Naive thymus-derived CD4-positive, alpha-beta T cell (primary cell): ENCODE measurements around the gene LYRM7. TPM values are rescaled to one million over a fixed set of nuclear protein-coding genes. Genes with fewer than 3 reads are reported as not detected.

ENCODE experiments used
- ATAC-seq: fragments of 150-1000 bp; cut with Tn5 transposase; 2 replicates; pipeline ENCODE4 v1.10.0; 2021; ENCODE audit warnings: mild to moderate bottlenecking, moderate library complexity
- CTCF ChIA-PET: fragments of 350-600 bp; sonication (Branson Sonifier 250); formaldehyde crosslinking; loops from one replicate; lab custom pipeline; 2021; ENCODE audit warnings: antibody characterized with exemption; lab: Charles Lee
- POLR2A ChIA-PET: fragments of 350-600 bp; sonication (Branson Sonifier 250); formaldehyde crosslinking; loops from one replicate; lab custom pipeline; 2021; ENCODE audit warnings: antibody characterized with exemption, inconsistent platforms; lab: Charles Lee
- DNase-seq, 9 donors: peaks; one replicate each; pipeline versions ENCODE4 v3.0.0 to v3.0.0-alpha.2; 2020 to 2022; ENCODE audit warnings: mixed read lengths in 1 of 9
- H3K27ac ChIP-seq: one replicate; pipeline ENCODE4 v1.7.0; 2013; ENCODE audit warnings: mild to moderate bottlenecking, low read depth, low read length, moderate library complexity
- H3K27me3 ChIP-seq, 2 donors: one replicate each; pipeline ENCODE4 v1.7.0; 2013; ENCODE audit warnings: low read length in 2 of 2, mild to moderate bottlenecking in 2 of 2, moderate library complexity in 2 of 2; ENCODE audit not compliant: control insufficient read depth in 2 of 2, insufficient read depth in 2 of 2
- H3K36me3 ChIP-seq, 3 experiments: 1 replicate in 2 of 3; 2 replicates in 1 of 3; pipeline ENCODE4 v1.7.0; 2013; ENCODE audit warnings: low read length in 3 of 3, mild to moderate bottlenecking in 3 of 3, moderate library complexity in 1 of 3; ENCODE audit not compliant: insufficient read depth in 3 of 3, control insufficient read depth in 2 of 3
- H3K4me1 ChIP-seq, 2 donors: one replicate each; pipeline ENCODE4 v1.7.0; 2013; ENCODE audit warnings: low read length in 2 of 2, mild to moderate bottlenecking in 2 of 2, moderate library complexity in 1 of 2; ENCODE audit not compliant: control insufficient read depth in 2 of 2, insufficient read depth in 2 of 2
- H3K4me3 ChIP-seq: 2 replicates; pipeline ENCODE4 v1.7.0; 2013; ENCODE audit warnings: mild to moderate bottlenecking, low read length
- H3K9me3 ChIP-seq, 3 experiments: 1 replicate in 2 of 3; 2 replicates in 1 of 3; pipeline ENCODE4 v1.7.0; 2013; ENCODE audit warnings: low read length in 3 of 3; ENCODE audit not compliant: control insufficient read depth in 2 of 3
- H3K27ac Mint-ChIP-seq, 9 donors: one replicate each; pipeline ENCODE4 v1.8.0; 2020 to 2022; ENCODE audit warnings: mixed read lengths in 9 of 9, mild to moderate bottlenecking in 8 of 9, moderate library complexity in 5 of 9, inconsistent platforms in 2 of 9
- H3K27me3 Mint-ChIP-seq, 5 donors: one replicate each; pipeline ENCODE4 v1.8.0; 2021 to 2022; ENCODE audit warnings: mixed read lengths in 5 of 5, mild to moderate bottlenecking in 1 of 5
- H3K36me3 Mint-ChIP-seq, 5 donors: one replicate each; pipeline ENCODE4 v1.8.0; 2020 to 2022; ENCODE audit warnings: mixed read lengths in 5 of 5, mild to moderate bottlenecking in 3 of 5, inconsistent platforms in 1 of 5
- H3K4me1 Mint-ChIP-seq, 7 donors: one replicate each; pipeline ENCODE4 v1.8.0; 2020 to 2022; ENCODE audit warnings: mixed read lengths in 7 of 7, mild to moderate bottlenecking in 3 of 7, inconsistent platforms in 1 of 7
- H3K4me3 Mint-ChIP-seq, 10 donors: one replicate each; pipeline ENCODE4 v1.8.0; 2020 to 2022; ENCODE audit warnings: mild to moderate bottlenecking in 10 of 10, mixed read lengths in 10 of 10, moderate library complexity in 6 of 10, inconsistent platforms in 2 of 10
- H3K9me3 Mint-ChIP-seq, 11 donors: one replicate each; pipeline ENCODE4 v1.8.0; 2020 to 2022; ENCODE audit warnings: mixed read lengths in 11 of 11, mild to moderate bottlenecking in 4 of 11, inconsistent platforms in 1 of 11, moderate library complexity in 1 of 11
- intact Hi-C, 2 donors: fragments of 100-400 bp; cut with micrococcal nuclease; formaldehyde crosslinking; loops; one replicate each; pipeline ENCODE4 v1.15.1; 2023
- polyA plus RNA-seq, 2 donors: library from polyadenylated mRNA; unstranded; fragments of 300-500 nt; fragmentation: Illumina TruSeq; gene quantifications; one replicate each; pipeline ENCODE4 v1.2.3, GENCODE V29; 2021
- total RNA-seq, 6 experiments: library from RNA in 5 of 6; stranded (reverse) in 5 of 6; gene quantifications; 1 replicate in 5 of 6; 2 replicates in 1 of 6; pipeline ENCODE4 v1.2.3 and lab custom pipeline; 2021 to 2026

The LYRM7 gene
- total and polyA plus RNA-seq, 7 experiments from 2014 or later: 3.6 to 18.8 (median 11.8) TPM

GRCh38 chr5:131223751-131224386 lies 53.1 kb downstream of the LYRM7 start:
- H3K27me3 ChIP-seq: no peaks in the 10 kb centered on the region
- H3K9me3 ChIP-seq: no peaks in the 10 kb centered on the region
- DNase-seq: no peak
- H3K4me1 ChIP-seq: peaks cover 14 to 15% of the 10 kb centered on the region in 2 donors
- no peaks in the 10 kb centered on the region for H3K36me3 ChIP-seq
- Mint-ChIP-seq H3K27ac (no peak overlapping the region), H3K36me3 (peaks cover 0 to 6% (median 0%) of the 10 kb centered on the region in 5 donors), H3K4me3 (no peak overlapping the region), H3K27me3 (no peaks in the 10 kb centered on the region), H3K4me1 (peaks cover 0 to 20% (median 8%) of the 10 kb centered on the region in 7 donors), H3K9me3 (no peaks in the 10 kb centered on the region)
- H3K4me3 ChIP-seq: no peak overlapping the region
- intact Hi-C loops: loop anchor here in 1 of 2 donors (2.0 kb wide), 1 partner anchor 15 kb away; no protein-coding TSS in a partner anchor
- no peak overlapping the region for H3K27ac ChIP-seq
- POLR2A ChIA-PET: interaction anchor here (0.6 to 1.4 kb wide), 4 partner anchors 17 to 54 kb away, joined by 3 to 4 read pairs (median 3); no protein-coding TSS in a partner anchor
- ATAC-seq: no peak
- CTCF ChIA-PET: interaction anchor here (1.0 kb wide), 1 partner anchor 28 kb away, joined by 3 read pairs; no protein-coding TSS in a partner anchor

GRCh38 chr5:131224387-131225201 lies 53.9 kb downstream of the LYRM7 start:
- H3K4me3 ChIP-seq: no peak overlapping the region
- POLR2A ChIA-PET: interaction anchor here (0.6 to 1.5 kb wide), 3 partner anchors 10 to 33 kb away, joined by 3 to 4 read pairs (median 4); no protein-coding TSS in a partner anchor

GRCh38 chr5:131225282-131225974 lies 54.7 kb downstream of the LYRM7 start:
- Histone ChIP-seq H3K9me3 (no peaks in the 10 kb centered on the region), H3K4me3 (no peak overlapping the region), H3K4me1 (peaks cover 14 to 21% of the 10 kb centered on the region in 2 donors), H3K27ac (no peak overlapping the region), H3K36me3 (no peaks in the 10 kb centered on the region), H3K27me3 (no peaks in the 10 kb centered on the region)
- CTCF ChIA-PET: interaction anchor here (1.0 to 1.2 kb wide), 2 partner anchors 26 kb away, joined by 3 read pairs; no protein-coding TSS in a partner anchor
- H3K4me3 Mint-ChIP-seq: no peak overlapping the region
- intact Hi-C loops: loop anchor here in 1 of 2 donors (2.0 kb wide), 1 partner anchor 13 kb away; no protein-coding TSS in a partner anchor
- H3K36me3 Mint-ChIP-seq: peaks cover 0 to 4% (median 0%) of the 10 kb centered on the region in 5 donors
- H3K9me3 Mint-ChIP-seq: no peaks in the 10 kb centered on the region
- no peaks in the 10 kb centered on the region for H3K27me3 Mint-ChIP-seq
- H3K4me1 Mint-ChIP-seq: peaks cover 10 to 22% (median 17%) of the 10 kb centered on the region in 7 donors
- no peak overlapping the region for H3K27ac Mint-ChIP-seq
- POLR2A ChIA-PET: interaction anchor here (1.5 kb wide), 1 partner anchor 10 kb away, joined by 4 read pairs; no protein-coding TSS in a partner anchor
- DNase-seq (no peak), ATAC-seq (no peak)

More at GRCh38 chr5:131224387-131225201, 53.9 kb downstream of the LYRM7 start:
- Mint-ChIP-seq H3K36me3 (peaks cover 0 to 4% (median 0%) of the 10 kb centered on the region in 5 donors), H3K4me1 (peaks cover 2 to 16% (median 9%) of the 10 kb centered on the region in 7 donors), H3K4me3 (no peak overlapping the region), H3K27ac (no peak overlapping the region), H3K9me3 (no peaks in the 10 kb centered on the region), H3K27me3 (no peaks in the 10 kb centered on the region)
- intact Hi-C loops: loop anchor here in 1 of 2 donors (2.0 kb wide), 1 partner anchor 14 kb away; no protein-coding TSS in a partner anchor
- peak; percentile 73 for ATAC-seq
- Histone ChIP-seq H3K27me3 (no peaks in the 10 kb centered on the region), H3K36me3 (no peaks in the 10 kb centered on the region), H3K27ac (no peak overlapping the region), H3K4me1 (peaks cover 14 to 15% of the 10 kb centered on the region in 2 donors), H3K9me3 (no peaks in the 10 kb centered on the region)
- peak in 2 of 9 donors; percentile 7 to 12 for DNase-seq
- CTCF ChIA-PET: interaction anchor here (1.0 kb wide), 1 partner anchor 27 kb away, joined by 3 read pairs; no protein-coding TSS in a partner anchor

GRCh38 chr5:131226899-131227298 lies 56.2 kb downstream of the LYRM7 start:
- no peaks in the 10 kb centered on the region for H3K27me3 ChIP-seq
- ChIA-PET CTCF (interaction anchor here (0.8 kb wide), 1 partner anchor 17 kb away, joined by 4 read pairs; no protein-coding TSS in a partner anchor), POLR2A (interaction anchor here (1.2 kb wide), 1 partner anchor 11 kb away, joined by 4 read pairs; no protein-coding TSS in a partner anchor)
- no peak overlapping the region for H3K4me3 ChIP-seq
- H3K4me1 ChIP-seq: peaks cover 14 to 24% of the 10 kb centered on the region in 2 donors
- no peak overlapping the region for H3K27ac Mint-ChIP-seq
- no peaks in the 10 kb centered on the region for H3K36me3 Mint-ChIP-seq
- ATAC-seq (no peak), DNase-seq (no peak)
- no peaks in the 10 kb centered on the region for H3K9me3 Mint-ChIP-seq
- H3K27ac ChIP-seq: no peak overlapping the region
- H3K36me3 ChIP-seq: no peaks in the 10 kb centered on the region
- no peaks in the 10 kb centered on the region for H3K9me3 ChIP-seq
- intact Hi-C loops: no loop called here
- no peaks in the 10 kb centered on the region for H3K27me3 Mint-ChIP-seq
- H3K4me3 Mint-ChIP-seq: no peak overlapping the region
- H3K4me1 Mint-ChIP-seq: peaks cover 12 to 32% (median 20%) of the 10 kb centered on the region in 7 donors

GRCh38 chr5:131228646-131229045 lies 57.9 kb downstream of the LYRM7 start:
- Histone ChIP-seq H3K36me3 (no peaks in the 10 kb centered on the region), H3K4me3 (no peak overlapping the region), H3K27me3 (no peaks in the 10 kb centered on the region), H3K27ac (no peak overlapping the region), H3K4me1 (peaks cover 13 to 24% of the 10 kb centered on the region in 2 donors), H3K9me3 (no peaks in the 10 kb centered on the region)
- DNase-seq (no peak), ATAC-seq (no peak)
- intact Hi-C loops: no loop called here
- Mint-ChIP-seq H3K27me3 (no peaks in the 10 kb centered on the region), H3K4me1 (peaks cover 6 to 32% (median 19%) of the 10 kb centered on the region in 7 donors), H3K4me3 (no peak overlapping the region), H3K36me3 (peaks cover 0 to under 1% (median 0%) of the 10 kb centered on the region in 5 donors), H3K9me3 (no peaks in the 10 kb centered on the region), H3K27ac (no peak overlapping the region)
- ChIA-PET POLR2A (interaction anchor here (0.6 kb wide), 1 partner anchor 10 kb away, joined by 3 read pairs; no protein-coding TSS in a partner anchor), CTCF (interaction anchor here (0.6 kb wide), 2 partner anchors 174 to 214 kb away, joined by 4 read pairs; no protein-coding TSS in a partner anchor)
